ENCODE measurements around the gene RHEBL1. TPM values are rescaled to one million over a fixed set of nuclear protein-coding genes. Genes with fewer than 3 reads are reported as not detected.
A peak's percentile ranks its signal among the peaks of the same experiment; 100 is the strongest.

Gene RHEBL1
- total and polyA plus RNA-seq, 10 donors, result 2.0 to 6.7 (median 3.1) TPM

DNA sequence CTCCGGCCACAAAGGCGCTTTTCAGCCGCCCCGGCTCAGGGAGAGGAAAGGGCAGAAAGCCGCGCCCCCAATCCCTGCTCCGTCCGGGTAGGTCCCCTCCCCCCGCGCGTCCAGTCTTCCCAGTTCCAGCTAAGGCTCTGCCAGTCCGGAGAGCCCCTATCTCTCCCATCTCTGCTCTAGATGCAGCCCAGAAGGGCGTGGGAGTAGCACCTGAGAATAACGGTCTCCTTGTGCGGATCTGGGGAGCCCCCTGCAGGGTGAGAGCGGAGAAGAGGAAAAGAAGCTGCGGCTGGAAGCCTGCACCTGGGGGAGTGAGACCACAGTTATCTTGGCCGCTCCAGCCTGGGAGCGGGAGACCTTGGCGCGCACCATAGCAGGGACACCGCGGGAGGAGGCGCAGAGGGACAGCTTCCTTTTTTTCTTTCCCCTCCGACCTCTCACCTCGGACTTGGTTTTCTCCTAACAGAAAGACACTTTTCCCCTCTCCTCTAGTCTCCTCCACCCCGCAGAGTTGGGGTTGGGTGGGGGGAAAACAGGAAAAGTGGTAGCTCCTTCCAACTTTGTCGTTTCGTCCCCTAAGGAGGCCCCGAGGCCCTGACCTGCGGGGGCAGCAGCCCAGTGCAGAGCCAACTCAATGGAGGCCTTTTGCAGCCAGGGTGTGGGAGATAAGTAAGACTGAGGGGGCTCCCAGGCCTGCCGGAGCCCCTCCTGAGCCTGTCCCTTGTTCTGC lies 22.5 kb upstream of the RHEBL1 start:
- TF ChIP-seq POLR2AphosphoS5 (IDR thresholded peaks at IDR 0.05), result peak in 2 of 3 donors; percentile 11 to 16
- no peak for TF ChIP-seq POLR2A (IDR thresholded peaks at IDR 0.05)
- TF ChIP-seq, protein P1, sequence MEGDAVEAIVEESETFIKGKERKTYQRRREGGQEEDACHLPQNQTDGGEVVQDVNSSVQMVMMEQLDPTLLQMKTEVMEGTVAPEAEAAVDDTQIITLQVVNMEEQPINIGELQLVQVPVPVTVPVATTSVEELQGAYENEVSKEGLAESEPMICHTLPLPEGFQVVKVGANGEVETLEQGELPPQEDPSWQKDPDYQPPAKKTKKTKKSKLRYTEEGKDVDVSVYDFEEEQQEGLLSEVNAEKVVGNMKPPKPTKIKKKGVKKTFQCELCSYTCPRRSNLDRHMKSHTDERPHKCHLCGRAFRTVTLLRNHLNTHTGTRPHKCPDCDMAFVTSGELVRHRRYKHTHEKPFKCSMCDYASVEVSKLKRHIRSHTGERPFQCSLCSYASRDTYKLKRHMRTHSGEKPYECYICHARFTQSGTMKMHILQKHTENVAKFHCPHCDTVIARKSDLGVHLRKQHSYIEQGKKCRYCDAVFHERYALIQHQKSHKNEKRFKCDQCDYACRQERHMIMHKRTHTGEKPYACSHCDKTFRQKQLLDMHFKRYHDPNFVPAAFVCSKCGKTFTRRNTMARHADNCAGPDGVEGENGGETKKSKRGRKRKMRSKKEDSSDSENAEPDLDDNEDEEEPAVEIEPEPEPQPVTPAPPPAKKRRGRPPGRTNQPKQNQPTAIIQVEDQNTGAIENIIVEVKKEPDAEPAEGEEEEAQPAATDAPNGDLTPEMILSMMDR (IDR thresholded peaks at IDR 0.05 in 8 of 11, conservative IDR thresholded peaks at IDR 0.05 in 3 of 11), result peak in 6 of 11 experiments; percentile 18 to 43 (median 30)
- peaks cover 3 to 73% (median 65%) of the 10 kb centered on the region in 7 donors for H3K27me3 ChIP-seq (replicated peaks in 1 of 7)
- peak overlapping the region in 5 of 8 donors; percentile 16 to 79 (median 31) for H3K27ac ChIP-seq
- H3K4me3 ChIP-seq, result peak overlapping the region in 7 of 8 donors; percentile 14 to 69 (median 26)
- peaks cover 0 to 21% (median 7%) of the 10 kb centered on the region in 6 donors for H3K36me3 ChIP-seq
- 4 to 7% (median 5%) methylated on average over 28 to 32 of the region's 32 CpGs for WGBS, 5 donors
- intact Hi-C loops (cut with DNase I; ENCODE audit: low total_unique reads), result no loop called here
- peak; percentile 77 for DNase-seq
- peaks cover 56 to 78% (median 72%) of the 10 kb centered on the region in 6 donors for H3K4me1 ChIP-seq
- H3K9me3 ChIP-seq, result no peaks in the 10 kb centered on the region

DNA sequence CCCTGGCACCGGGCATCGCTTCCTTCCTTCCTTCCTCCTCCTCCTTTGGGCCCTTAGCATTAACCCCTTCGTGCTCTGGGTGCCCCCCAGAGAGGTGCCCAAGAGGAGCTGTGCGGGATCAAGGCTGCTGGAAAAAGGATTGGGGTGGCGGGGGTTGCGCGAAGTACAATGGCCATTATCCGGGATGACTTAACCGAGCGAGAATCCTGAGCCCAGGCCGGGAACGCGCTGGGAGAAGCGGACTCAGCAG lies 22.0 kb upstream of the RHEBL1 start:
- intact Hi-C loops (cut with DNase I; ENCODE audit: low total_unique reads), result no loop called here
- WGBS, 5 donors, result 3 to 5% (median 4%) methylated on average over 12 to 14 of the region's 14 CpGs
- peaks cover 3 to 73% (median 65%) of the 10 kb centered on the region in 7 donors for H3K27me3 ChIP-seq (replicated peaks in 1 of 7)
- H3K4me3 ChIP-seq, result peak overlapping the region in 7 of 8 donors; percentile 14 to 69 (median 26)
- DNase-seq, result no peak
- TF ChIP-seq, protein P1 (IDR thresholded peaks at IDR 0.05 in 8 of 11, conservative IDR thresholded peaks at IDR 0.05 in 3 of 11), result no peak
- TF ChIP-seq POLR2AphosphoS5 (IDR thresholded peaks at IDR 0.05), result no peak
- TF ChIP-seq POLR2A (IDR thresholded peaks at IDR 0.05), result no peak
- peaks cover 0 to 16% (median 2%) of the 10 kb centered on the region in 6 donors for H3K36me3 ChIP-seq
- no peaks in the 10 kb centered on the region for H3K9me3 ChIP-seq
- H3K4me1 ChIP-seq, result peaks cover 56 to 78% (median 72%) of the 10 kb centered on the region in 6 donors
- H3K27ac ChIP-seq, result peak overlapping the region in 5 of 8 donors; percentile 16 to 79 (median 31)

DNA sequence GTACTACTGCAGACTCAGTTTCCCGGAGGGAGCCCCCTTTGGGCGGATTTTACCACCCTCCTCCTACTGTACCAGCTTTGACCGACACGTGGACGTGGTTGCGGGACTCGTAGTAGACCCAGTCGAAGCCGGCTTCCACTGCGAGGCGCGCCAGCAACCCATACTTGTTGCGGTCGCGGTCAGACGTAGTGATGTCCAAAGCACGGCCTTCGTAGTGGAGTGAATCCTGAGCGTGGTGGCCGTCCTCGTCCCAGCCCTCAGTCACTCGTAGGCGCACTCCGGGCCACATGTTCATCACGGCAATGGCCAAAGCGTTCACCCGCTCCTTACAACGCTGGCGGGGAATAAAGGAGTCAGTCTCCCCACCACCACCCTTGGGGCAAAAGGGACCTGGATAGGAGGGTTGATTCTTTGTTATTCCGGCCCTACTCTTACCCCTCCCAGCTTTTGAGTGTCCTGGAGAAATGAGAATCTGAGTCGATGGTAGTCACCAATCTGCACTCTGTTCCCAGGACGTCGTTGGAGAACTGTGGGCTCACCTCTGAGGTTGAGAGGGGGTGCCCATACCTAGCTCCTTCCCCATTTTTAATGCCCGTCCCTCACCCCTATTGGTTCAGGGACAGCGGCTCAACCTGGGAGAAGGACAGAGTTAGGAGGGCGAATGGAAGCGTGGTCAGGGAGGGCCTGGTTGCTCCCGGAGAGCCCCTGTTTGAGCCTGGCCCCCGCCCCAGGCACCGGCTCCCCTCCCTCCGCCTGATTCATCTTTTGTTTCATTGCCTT lies 21.5 kb upstream of the RHEBL1 start:
- peak overlapping the region in 4 of 8 donors; percentile 22 to 69 (median 32) for H3K4me3 ChIP-seq
- intact Hi-C loops (cut with DNase I; ENCODE audit: low total_unique reads), result no loop called here
- 22 to 36% (median 30%) methylated on average over 39 to 41 of the region's 41 CpGs for WGBS, 5 donors
- peaks cover 56 to 78% (median 72%) of the 10 kb centered on the region in 6 donors for H3K4me1 ChIP-seq
- TF ChIP-seq POLR2A (IDR thresholded peaks at IDR 0.05) (no peak), POLR2AphosphoS5 (IDR thresholded peaks at IDR 0.05) (no peak)
- TF ChIP-seq, protein P1 (IDR thresholded peaks at IDR 0.05 in 8 of 11, conservative IDR thresholded peaks at IDR 0.05 in 3 of 11), result no peak
- DNase-seq, result peak; percentile 70
- H3K36me3 ChIP-seq, result peaks cover 0 to 11% (median 0%) of the 10 kb centered on the region in 6 donors
- no peaks in the 10 kb centered on the region for H3K9me3 ChIP-seq
- H3K27me3 ChIP-seq (replicated peaks in 1 of 7), result peaks cover 3 to 73% (median 65%) of the 10 kb centered on the region in 7 donors
- peak overlapping the region in 4 of 8 donors; percentile 52 to 79 (median 59) for H3K27ac ChIP-seq
